Gastrocnemius medialis (tissue), 4 donors: ENCODE data around the gene SYDE1. TPM values are rescaled to one million over a fixed set of nuclear protein-coding genes. Genes with fewer than 3 reads are reported as not detected.

Experiments
- ATAC-seq, 2 donors: fragments of 150-250 bp; one replicate each; pipeline ENCODE4 v1.9.1; 2016
- DNase-seq, 2 donors: peaks; one replicate each; pipeline ENCODE4 v3.0.0-alpha.2; 2019
- H3K27ac ChIP-seq, 4 donors: fragments of 200-600 bp; sonication (generic); 1 replicate in 1 of 4; 2 replicates in 3 of 4; pipeline ENCODE4 v1.5.1; 2016 to 2018; ENCODE audit warnings: mild to moderate bottlenecking in 2 of 4, moderate library complexity in 1 of 4
- H3K27me3 ChIP-seq, 3 donors: fragments of 200-600 bp; sonication (generic) in 2 of 3; 1 replicate in 1 of 3; 2 replicates in 2 of 3; pipeline versions ENCODE4 v1.5.1 to v1.6.0; 2016 to 2019; ENCODE audit warnings: mild to moderate bottlenecking in 1 of 3, moderate library complexity in 1 of 3
- H3K36me3 ChIP-seq, 2 donors: fragments of 200-600 bp; sonication (generic) in 1 of 2; one replicate each; pipeline ENCODE4 v1.5.1; 2017 to 2018
- H3K4me1 ChIP-seq, 2 donors: fragments of 200-600 bp; sonication (generic) in 1 of 2; one replicate each; pipeline ENCODE4 v1.5.1; 2016 to 2017; ENCODE audit warnings: mild to moderate bottlenecking in 2 of 2
- H3K4me3 ChIP-seq, 4 donors: fragments of 200-600 bp; sonication (generic) in 3 of 4; 1 replicate in 1 of 4; 2 replicates in 3 of 4; pipeline ENCODE4 v1.5.1; 2016 to 2019; ENCODE audit warnings: mild to moderate bottlenecking in 2 of 4
- H3K9me3 ChIP-seq, 3 donors: fragments of 200-600 bp; sonication (generic) in 2 of 3; 1 replicate in 1 of 3; 2 replicates in 2 of 3; pipeline ENCODE4 v1.5.1; 2016 to 2019
- CTCF ChIP-seq, 5 experiments: fragments of 450-650 bp in 3 of 5; fragments of 200-600 bp in 2 of 5; sonication (generic) in 2 of 5; IDR thresholded peaks in 4 of 5; conservative IDR thresholded peaks in 1 of 5; 1 replicate in 4 of 5; 2 replicates in 1 of 5; pipeline ENCODE4 v1.5.1; 2016 to 2019; ENCODE audit warnings: antibody characterized with exemption in 5 of 5, mild to moderate bottlenecking in 3 of 5, moderate library complexity in 3 of 5
- POLR2A ChIP-seq, 2 donors: fragments of 450-650 bp; IDR thresholded peaks; one replicate each; pipeline ENCODE4 v1.6.1; 2017; ENCODE audit warnings: antibody characterized with exemption in 2 of 2, mild to moderate bottlenecking in 2 of 2, moderate library complexity in 2 of 2
- in situ Hi-C, 4 donors: fragments of 200-750 bp; cut with MboI; loops; one replicate each; pipeline versions ENCODE4 v1.15.0 to v1.8.0; 2017; ENCODE audit warnings: low sequenced_read_pairs in 4 of 4
- intact Hi-C: fragments of 100-400 bp; cut with DNase I; formaldehyde crosslinking; loops from one replicate; pipeline ENCODE4 v1.15.1; 2023; ENCODE audit warnings: low total_unique reads
- total RNA-seq, 4 donors: library from RNA; depleted of rRNA; stranded (reverse); fragments of >200 nt; gene quantifications; one replicate each; pipeline versions ENCODE4 v1.1.0 to v1.2.3, GENCODE V29; 2016

Gene SYDE1
- total RNA-seq, 4 donors from 2014 or later = 3.2 to 6.3 (median 5.2) TPM

GRCh38 chr19:15137777-15138176, 30.6 kb downstream of the SYDE1 start:
- no peaks in the 10 kb centered on the region for H3K9me3 ChIP-seq
- TF ChIP-seq CTCF (IDR thresholded peaks at IDR 0.05 in 4 of 5, conservative IDR thresholded peaks at IDR 0.05 in 1 of 5) (no peak), POLR2A (IDR thresholded peaks at IDR 0.05) (no peak)
- H3K36me3 ChIP-seq = no peaks in the 10 kb centered on the region
- H3K4me1 ChIP-seq = no peaks in the 10 kb centered on the region
- ATAC-seq (no peak), DNase-seq (no peak)
- H3K27ac ChIP-seq = no peak overlapping the region
- intact Hi-C loops = no loop called here
- in situ Hi-C loops = no loop called here
- no peak overlapping the region for H3K4me3 ChIP-seq
- peaks cover 0 to 4% (median 0%) of the 10 kb centered on the region in 3 donors for H3K27me3 ChIP-seq

DNA sequence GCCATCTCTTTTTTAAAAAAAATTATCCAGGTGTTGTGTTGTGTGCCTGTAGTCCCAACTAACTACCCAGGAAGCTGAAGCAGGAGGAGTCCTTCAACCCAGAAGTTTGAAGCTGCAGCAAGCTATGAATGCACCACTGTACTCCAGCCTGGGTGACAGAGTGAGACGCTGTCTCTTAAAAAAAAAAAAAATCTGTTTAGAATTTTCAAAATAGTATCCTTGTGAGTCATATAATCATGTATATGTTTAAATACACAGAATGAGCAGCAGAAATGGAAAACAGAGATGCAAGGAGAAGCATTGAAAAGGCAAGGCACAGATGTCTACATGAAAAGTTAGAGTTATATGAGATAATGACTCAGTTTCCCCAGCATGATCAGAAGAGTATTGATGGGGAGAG, 31.2 kb downstream of the SYDE1 start:
- Histone ChIP-seq H3K27ac (no peak overlapping the region), H3K27me3 (peaks cover 0 to 4% (median 0%) of the 10 kb centered on the region in 3 donors), H3K4me3 (no peak overlapping the region), H3K36me3 (no peaks in the 10 kb centered on the region), H3K4me1 (no peaks in the 10 kb centered on the region), H3K9me3 (no peaks in the 10 kb centered on the region)
- ATAC-seq (no peak), DNase-seq (no peak)
- in situ Hi-C loops (no loop called here), intact Hi-C loops (no loop called here)
- no peak for TF ChIP-seq POLR2A (IDR thresholded peaks at IDR 0.05)
- TF ChIP-seq CTCF (IDR thresholded peaks at IDR 0.05 in 4 of 5, conservative IDR thresholded peaks at IDR 0.05 in 1 of 5) = no peak

GRCh38 chr19:15141143-15141542, 33.9 kb downstream of the SYDE1 start:
- H3K4me3 ChIP-seq = no peak overlapping the region
- in situ Hi-C loops = loop anchor here in 1 of 4 donors (10.0 kb wide), 1 partner anchor 46 kb away; no protein-coding TSS in a partner anchor
- no peak overlapping the region for H3K27ac ChIP-seq
- H3K4me1 ChIP-seq = no peaks in the 10 kb centered on the region
- H3K27me3 ChIP-seq = peaks cover 0 to 4% (median 0%) of the 10 kb centered on the region in 3 donors
- ATAC-seq = no peak
- H3K36me3 ChIP-seq = no peaks in the 10 kb centered on the region
- TF ChIP-seq CTCF (IDR thresholded peaks at IDR 0.05 in 4 of 5, conservative IDR thresholded peaks at IDR 0.05 in 1 of 5) = no peak
- no peak for TF ChIP-seq POLR2A (IDR thresholded peaks at IDR 0.05)
- H3K9me3 ChIP-seq = no peaks in the 10 kb centered on the region
- intact Hi-C loops = no loop called here
- DNase-seq = no peak

DNA sequence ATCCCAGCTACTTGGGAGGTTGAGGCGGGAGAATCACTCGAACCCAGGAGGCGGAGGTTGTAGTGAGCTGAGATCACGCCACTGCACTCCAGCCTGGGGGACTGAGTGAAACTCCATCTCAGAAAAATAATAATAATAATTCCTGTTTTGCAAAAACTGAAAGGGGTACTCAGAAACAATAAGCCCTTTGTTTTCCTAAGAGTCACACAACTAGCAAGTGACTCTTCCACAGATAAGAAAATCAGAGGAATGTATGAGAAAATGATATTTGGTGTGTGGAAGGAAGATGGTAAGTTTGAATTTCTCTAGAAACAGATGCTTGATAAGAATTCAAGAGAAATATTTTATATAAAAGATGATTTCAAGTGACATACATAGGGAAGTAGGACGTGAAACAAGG, 35.1 kb downstream of the SYDE1 start:
- DNase-seq (no peak), ATAC-seq (no peak)
- Histone ChIP-seq H3K36me3 (no peaks in the 10 kb centered on the region), H3K27me3 (peaks cover 0 to 4% (median 0%) of the 10 kb centered on the region in 3 donors), H3K4me1 (no peaks in the 10 kb centered on the region), H3K27ac (no peak overlapping the region), H3K4me3 (no peak overlapping the region), H3K9me3 (no peaks in the 10 kb centered on the region)
- TF ChIP-seq CTCF (IDR thresholded peaks at IDR 0.05 in 4 of 5, conservative IDR thresholded peaks at IDR 0.05 in 1 of 5) (no peak), POLR2A (IDR thresholded peaks at IDR 0.05) (no peak)
- intact Hi-C loops = no loop called here
- in situ Hi-C loops = loop anchor here in 1 of 4 donors (10.0 kb wide), 1 partner anchor 48 kb away; no protein-coding TSS in a partner anchor
